HG02884 (cell line): Measurements from ENCODE around the gene XAB2.
"Not testable (repeated sequence)": the region's sequence is repeated elsewhere in the genome, so short reads cannot be mapped to it uniquely, and the experiment has no call there.

Experiments used
- ATAC-seq: cut with Tn5 transposase; IDR thresholded peaks from one replicate; pipeline ENCODE4 v1.9.1; 2021; ENCODE audit warnings: mild to moderate bottlenecking, moderate library complexity; ENCODE audit not compliant: unreplicated experiment

The XAB2 gene

DNA sequence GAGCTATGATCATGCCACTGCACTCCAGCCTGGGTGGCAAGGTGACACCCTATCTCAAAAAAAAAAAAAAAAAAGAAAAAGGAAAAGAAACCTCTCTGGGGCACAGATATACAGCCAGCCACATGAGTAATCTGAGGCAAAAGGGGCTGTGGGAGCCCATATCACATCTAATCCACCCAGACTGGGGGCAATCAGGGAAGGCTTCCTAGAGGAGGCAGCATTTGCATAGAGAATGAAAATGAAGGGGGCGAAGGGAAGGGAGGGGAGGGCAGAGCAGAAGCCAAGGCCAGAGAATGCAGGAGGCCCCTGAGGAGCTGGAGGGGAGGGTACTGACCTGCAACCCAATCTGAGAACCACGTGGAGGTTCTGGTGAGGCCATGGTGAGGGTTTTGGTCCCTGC is 20.8 kb upstream of the XAB2 start:
- ATAC-seq = no peak

DNA sequence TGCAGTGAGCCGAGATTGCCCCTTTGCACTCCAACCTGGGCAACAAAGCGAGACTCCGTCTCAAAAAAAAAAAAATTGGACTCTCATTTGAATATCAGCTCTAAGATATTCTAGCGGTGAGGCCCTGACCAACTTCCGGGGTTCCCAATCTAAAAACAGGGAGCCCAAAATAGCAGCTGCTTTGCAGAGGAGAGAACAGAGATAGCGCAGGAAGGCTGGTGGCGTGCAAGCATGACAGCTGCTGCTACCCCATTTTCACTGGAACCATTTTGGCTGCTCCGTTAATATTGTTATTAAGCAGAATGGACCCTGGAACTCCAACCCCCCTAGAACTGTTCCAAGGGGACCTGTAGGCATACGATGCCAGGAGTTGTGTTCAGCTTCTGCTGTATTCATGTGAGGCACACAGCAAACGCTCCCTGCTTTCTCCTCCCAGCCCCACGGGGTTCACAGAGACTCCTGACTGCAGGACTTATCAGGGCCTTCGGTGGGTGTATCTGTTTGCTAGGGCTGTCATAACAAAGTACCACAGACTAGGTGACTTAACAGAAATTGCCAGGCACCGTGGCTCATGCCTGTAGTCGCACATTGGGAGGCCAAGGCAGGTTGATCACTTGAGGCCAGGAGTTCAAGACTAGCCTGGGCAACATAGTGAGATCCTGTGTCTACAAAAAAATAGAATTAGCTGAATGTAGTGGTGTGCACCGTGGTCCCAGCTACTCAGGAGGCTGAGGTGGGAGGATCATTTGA is 19.1 kb upstream of the XAB2 start:
- ATAC-seq = no peak

DNA sequence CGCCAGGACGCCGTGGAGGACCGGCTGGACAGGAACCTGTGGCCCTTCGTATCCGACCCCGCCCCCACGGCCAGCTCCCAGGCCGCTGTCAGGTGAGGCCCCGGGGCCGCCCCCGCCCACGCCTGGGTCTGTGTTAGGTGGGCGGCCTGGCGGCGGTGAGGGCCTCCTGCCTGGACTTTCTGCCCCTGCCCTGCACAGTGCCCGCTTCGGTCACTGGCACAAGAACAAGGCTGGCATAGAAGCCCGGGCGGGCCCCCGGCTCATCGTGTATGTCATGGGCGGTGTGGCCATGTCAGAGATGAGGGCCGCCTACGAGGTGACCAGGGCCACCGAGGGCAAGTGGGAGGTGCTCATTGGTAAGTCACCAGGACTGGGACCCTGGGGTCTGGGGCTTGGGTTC is 17.8 kb upstream of the XAB2 start:
- no peak for ATAC-seq

DNA sequence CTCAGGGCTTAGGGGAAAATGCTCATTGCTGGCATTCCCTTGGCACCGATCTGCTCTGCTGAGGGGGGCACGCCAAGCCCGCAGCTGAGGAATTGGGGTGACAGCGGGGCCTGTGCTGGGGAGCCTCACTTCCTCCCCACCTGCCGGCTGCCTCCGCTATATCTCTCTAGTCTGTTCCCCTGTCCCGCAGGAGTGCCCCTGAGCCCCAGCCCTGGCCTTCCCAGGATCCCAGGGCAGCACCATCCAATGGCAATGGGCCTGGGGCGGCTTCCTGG is 17.0 kb upstream of the XAB2 start:
- no peak for ATAC-seq

DNA sequence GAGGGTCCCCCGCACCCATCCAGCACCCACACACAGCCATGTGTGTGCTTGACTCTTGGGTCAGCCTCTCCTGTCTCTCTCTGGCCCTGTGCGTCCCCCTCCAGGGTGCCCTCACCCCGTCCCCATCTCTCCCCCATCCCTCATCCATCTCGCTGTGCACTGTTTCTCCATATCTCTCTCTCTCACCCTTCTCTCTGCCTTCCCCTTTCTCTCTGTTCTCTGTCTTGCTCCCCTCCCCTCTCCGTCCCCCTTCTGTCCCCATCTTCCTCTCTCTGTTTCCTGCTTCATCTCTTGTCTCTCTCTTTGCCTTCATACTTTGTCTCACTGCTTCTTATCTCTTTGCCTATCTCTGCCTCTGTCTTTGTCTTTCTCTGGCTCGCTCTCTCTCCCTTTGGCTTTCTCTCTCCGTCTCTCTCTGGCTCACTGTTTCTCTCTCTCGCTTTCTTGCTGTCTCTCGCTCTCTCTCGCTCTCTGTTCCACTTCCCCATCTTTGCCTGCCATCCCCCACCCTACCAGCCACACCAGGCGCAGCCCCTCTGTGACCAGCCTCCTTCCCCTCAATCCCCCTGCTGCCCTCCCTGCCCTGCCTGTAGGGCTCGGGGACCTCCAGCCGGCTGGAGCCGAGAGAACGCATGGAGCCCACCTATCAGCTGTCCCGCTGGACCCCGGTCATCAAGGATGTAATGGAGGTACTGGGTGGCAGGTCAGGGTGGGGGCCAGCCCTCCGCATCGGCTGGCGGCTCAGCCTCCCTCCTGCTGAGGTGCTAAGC is 16.5 kb upstream of the XAB2 start:
- ATAC-seq = no peak

DNA sequence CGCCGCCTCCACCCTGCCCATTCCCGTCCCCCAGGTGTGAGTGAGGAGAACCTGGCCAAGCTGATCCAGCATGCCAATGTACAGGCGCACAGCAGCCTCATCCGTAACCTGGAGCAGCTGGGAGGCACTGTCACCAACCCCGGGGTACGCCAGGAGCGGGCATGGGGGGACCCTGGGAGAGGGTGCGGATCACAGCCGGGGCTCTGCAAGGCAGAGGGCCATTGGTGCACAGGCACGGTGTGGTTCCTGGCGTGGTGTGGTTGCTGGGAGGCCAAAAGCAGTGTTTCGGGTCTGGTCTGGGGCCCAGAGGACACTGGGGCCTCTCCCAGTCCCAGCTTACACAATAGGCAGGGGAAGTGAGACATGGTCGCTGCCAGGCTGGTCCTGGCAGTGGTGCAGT is 15.8 kb upstream of the XAB2 start:
- ATAC-seq = no peak

DNA sequence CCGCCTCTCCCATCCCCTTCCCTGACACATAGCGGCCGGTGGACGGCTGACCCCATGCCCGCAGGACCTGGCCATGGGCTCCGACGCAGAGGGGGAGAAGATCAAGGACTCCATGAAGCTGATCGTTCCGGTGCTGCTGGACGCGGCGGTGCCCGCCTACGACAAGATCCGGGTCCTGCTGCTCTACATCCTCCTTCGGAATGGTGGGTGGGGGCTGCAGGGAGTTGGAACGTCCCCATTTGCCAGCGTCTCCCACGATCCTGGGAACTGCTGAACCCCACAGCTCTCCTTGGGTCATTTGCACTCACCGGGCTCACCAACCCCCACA is 15.2 kb upstream of the XAB2 start:
- ATAC-seq = no peak

DNA sequence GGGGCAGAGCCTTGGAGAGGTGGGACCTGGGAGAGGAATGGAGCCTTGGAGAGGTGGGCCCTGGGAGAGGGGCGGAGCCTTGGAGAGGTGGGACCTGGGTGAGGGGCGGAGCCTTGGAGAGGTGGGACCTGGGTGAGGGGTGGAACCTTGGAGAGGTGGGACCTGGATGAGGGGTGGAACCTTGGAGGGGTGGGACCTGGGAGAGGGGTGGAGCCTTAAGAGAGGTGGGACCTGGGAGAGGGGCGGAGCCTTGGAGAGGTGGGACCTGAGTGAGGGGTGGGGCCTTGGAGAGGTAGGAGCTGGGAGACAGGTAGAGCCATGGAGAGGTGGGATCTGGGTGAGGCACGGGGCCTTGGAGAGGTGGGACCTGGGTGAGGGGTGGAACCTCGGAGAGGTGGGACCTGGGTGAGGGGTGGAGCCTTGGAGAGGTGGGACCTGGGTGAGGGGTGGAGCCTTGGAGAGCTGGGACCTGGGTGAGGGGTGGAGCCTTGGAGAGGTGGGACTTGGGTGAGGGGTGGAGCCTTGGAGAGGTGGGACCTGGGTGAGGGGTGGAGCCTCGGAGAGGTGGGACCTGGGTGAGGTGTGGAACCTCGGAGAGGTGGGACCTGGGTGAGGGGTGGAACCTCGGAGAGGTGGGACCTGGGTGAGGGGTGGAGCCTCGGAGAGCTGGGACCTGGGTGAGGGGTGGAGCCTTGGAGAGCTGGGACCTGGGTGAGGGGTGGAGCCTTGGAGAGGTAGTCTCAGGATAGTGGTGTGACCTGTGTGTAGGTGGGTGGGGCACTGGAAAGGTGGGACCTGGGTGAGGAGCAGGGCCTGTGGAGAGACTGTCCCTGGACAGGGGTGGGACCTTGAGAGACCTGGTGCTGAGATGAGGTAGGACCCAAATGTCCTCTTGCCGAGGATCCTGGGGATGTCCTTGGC is 14.5 kb upstream of the XAB2 start:
- not testable (repeated sequence) for ATAC-seq

DNA sequence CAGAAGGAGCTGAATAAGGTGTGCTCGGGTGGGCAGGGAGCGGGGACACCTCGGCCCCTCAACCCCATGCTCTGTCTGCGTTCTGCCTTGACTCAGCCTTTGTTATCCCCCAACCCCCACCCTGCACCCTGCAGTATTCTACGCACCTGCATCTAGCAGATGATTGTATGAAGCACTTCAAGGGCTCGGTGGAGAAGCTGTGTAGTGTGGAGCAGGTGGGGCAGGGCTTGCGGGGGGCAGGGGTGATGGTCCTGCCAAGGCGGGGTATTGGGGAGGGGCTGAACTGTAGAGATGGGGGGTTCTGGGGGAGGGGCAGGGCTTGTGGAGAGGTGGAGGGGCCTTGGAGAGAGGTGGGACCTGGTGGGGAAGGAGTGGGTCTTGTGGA is 13.7 kb upstream of the XAB2 start:
- ATAC-seq = no peak

DNA sequence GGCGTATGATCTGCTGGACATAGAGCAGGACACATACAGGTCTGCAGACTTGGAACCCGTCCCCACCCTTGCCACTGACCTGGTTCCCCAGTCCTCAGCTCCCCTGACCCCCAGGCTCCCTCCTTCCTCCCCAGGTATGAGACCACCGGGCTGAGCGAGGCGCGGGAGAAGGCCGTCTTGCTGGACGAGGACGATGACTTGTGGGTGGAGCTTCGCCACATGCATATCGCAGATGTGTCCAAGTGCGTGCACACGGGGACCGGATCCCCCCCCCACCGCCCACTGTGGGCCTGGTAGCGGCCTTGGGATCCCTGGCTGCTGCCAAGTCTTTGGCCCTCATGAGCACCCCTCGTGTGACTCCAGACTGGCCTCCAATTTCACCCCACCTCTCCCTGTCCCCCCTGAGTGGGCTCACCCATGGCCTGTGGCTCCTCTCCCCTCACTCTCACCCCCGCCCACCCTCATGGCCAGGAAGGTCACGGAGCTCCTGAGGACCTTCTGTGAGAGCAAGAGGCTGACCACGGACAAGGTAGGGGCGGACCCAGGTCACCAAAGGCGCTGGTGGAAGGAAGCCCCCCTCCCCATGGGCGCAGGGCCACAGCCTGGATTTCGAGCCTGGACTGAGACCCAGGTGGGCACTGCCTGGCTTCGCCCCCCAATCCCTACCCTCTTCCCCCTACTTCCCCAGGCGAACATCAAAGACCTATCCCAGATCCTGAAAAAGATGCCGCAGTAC is 13.1 kb upstream of the XAB2 start:
- no peak for ATAC-seq

DNA sequence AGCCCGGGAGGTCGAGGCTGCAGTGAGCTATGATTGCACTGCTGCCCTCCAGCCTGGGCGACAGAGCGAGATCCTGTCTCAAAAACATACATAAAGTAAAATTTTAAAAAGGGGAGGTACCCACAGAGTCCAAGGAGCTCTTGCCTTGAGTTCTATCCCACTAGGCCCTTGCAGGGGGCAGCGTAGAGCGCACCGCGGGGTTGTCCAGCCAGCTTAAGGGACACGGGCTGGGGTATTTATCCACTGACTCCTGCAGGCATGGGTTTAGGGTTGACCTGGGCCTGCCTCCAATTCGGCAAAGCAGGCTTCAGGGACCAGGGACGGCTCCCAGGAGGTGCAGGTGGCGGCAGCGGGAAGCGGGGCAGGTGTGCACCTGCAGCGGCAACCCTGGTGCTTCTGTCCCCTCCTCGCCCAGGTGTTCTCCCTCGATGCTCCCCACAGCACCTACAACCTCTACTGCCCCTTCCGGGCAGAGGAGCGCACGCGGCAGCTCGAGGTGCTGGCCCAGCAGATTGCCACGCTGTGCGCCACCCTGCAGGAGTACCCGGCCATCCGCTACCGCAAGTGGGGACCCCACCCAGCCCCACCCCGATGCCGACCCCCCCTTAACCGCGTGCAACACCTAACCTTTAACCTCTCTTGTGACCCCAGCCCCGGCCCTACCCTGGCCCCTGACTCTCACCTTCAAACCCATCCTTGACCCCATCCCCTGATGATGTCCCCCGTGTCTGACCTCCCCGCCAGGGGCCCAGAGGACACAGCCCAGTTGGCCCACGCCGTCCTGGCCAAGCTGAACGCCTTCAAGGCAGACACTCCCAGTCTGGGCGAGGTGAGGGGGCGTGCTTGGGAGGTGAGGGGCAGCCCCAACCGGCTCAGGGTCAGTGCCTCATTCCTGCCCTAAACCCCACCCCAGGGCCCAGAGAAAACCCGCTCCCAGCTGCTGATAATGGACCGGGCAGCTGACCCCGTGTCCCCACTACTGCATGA is 12.2 kb upstream of the XAB2 start:
- no peak for ATAC-seq

DNA sequence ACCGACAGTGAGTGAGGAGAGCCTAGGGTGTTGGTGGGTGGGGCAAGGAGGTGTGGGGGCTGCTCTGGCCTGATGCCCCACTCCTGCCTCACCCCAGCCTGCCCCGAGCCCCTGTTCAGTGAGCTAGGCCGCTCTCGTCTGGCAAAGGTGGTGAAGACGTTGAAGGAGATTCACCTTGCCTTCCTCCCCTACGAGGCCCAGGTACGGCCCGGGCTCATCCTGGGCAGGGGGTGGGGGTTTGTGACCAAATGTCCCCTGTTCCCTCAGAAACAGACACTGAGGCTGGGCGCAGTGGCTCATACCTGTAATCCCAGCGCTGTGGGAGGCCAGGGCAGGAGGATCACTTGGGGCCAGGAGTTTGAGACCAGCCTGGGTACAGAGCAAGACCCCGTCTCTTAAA is 11.5 kb upstream of the XAB2 start:
- ATAC-seq = no peak

DNA sequence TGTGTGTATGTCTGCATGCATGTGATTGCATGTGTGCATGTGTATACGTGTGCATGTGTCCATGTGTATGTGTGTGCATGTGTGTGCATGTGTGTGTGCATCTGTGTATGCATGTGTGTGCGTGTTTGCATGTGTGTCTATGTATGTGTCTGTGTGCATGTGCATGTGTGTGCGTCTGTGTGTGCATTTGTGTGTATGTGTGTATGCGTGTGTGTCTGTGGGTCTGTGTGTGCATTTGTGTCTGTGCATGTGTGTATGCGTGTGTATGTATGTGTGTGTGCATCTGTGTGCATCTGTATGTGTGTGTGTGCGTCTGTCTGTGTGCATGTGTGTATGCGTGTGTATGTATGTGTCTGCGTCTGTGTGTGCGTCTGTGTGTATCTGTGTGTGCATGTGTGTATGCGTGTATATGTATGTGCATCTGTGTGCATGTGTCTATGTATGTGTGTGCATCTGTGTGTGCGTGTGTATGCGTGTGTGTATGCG is 10.6 kb upstream of the XAB2 start:
- ATAC-seq = no peak

DNA sequence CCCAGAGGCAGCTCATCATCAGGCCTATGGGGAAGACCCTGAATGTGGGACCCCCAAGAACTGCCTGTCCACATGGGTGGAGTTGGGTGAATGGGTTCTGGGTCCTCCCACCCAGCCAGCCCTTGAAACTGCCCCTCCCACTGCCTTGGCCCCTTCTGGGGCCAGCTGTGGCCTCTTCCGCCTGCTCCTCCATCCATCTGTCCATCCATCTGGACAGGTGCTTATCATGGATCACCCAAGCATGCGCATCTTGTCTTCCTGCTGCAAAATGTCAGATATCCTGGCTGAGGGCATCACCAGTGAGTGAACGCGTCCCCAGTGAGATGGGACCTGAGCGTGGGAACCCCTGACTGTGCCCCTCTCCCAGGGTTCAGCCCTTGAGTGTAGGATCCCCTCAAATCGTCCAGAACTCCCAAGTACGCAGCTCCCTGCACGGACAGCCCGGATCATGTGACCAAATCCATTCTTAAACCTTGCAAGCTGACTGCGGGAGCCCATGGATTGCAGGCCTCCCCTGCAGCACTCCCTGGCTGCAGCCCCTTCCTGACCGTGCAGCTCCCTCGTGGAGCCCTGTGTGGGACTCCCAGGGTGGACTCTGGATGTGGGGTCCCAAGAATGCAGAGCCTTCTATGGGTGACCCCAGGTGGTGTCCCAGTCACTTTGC is 9.6 kb upstream of the XAB2 start:
- ATAC-seq = no peak

DNA sequence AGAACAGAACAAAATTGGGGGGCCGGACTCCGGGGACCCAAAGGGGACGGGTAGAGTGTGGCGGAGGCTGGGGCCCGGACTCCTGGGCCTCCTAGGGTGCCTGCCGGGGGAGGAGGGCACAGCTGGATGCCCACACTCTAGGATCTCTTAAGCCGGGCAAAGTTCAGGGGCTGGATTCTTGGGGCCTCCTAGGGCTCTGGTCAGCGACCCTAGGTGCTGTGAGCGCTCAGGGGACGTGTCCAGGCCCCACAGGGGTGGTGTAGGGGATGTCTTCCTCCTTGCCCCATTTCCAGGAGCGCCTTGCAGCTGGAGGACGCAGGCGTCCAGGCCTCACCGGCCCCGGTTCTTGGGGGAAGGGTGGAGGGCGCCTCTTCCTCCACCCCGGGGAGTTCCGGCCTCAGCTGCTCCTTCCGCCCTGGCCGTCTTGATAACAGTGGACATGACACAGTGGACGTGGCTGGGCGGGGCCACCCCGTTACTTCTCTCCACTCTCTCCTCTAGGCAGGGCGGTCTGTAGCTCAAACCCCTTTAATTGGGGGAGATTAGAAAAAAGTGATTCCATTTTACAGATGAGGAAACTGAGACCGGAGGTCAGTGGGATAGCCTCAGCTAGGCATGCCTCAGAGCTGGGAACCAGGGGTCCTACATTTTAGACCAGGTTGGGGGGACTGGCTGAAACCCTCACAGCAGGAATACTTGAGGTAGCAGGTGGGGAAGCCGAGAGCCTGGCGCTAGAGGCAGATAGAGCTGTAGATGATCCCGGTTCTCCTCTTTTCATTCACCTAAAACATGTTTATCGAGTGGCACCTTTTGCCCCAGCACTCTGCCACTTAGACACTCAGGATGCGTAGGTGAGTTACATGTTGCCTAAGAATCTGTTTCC is 8.3 kb upstream of the XAB2 start:
- no peak for ATAC-seq

DNA sequence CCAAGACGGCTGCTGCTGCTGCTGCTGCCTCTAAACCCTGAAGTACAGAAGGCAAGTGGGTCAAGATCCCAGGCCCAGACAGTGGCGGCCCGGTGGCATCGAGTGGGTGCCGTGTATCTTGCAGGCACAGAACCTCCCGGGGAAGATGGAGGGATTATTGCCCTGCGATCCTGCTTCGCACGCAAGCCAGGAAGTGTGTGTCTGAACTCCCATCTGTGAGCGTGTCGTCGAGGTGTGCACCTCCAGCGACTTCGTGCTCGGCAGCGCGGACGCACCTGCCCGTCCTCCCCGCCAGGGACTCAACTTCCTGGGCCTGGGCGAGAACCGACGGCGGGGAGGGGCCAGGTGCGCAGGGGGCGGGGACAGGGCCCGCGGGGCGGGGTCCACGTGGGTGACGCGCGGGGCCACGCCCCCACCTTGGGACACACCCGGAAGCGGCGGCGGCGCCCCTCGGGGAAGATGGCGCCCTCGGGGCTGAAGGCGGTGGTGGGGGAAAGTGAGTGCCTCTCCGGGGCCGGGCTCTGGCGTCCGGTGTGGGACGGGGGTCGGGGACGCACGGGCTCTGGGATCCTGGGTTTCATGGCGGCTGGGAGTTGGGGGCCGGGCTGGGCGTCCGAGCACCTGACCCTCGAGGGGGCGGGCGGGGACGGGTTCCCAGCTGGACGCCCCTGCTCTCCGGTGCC is 7.5 kb upstream of the XAB2 start, which contains the start of gene STXBP2:
STXBP2 (plus strand) TSS at position 420 of the 683 bp plus-strand sequence; CDS start at position 460, 40 bp downstream.
- no peak for ATAC-seq

DNA sequence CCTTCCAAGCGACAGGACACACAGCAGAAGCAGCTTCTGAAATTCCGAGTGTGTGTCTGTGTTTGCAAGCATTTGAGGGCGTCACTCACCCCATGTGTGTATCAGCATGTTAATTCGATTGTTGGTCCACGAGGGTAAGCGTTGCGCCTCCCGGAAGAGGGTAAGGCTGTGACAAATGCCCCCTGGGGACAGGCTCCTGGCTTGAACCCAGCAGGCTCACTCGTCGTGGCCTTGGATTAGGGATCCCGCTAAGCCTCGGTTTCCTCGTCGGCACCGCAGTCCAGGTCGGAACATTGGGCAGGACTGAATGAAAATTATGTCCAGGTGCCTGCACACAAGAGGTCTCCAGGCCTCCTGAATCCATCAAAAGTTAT is 7.0 kb upstream of the XAB2 start:
- ATAC-seq = no peak

DNA sequence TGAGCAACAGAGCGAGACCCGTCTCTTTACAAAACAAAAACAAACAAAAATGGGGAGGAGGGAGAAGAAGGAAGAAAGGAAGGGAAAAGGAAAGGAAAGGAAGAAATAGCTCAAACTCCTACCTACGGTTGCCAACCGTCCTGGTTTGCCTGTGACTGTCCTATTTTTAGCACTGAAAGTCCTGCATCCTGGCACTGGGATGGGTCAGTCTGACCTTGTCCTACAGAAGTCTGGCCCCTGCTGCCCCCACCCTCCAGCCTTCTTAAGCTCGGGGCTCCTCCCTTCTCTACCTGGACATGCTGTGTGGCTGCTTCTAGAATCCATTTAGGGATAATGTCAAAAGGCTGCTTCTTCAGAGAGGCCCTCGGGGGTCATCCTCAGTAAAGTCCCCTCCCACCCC is 6.3 kb upstream of the XAB2 start:
- ATAC-seq = no peak
